Uterus (tissue), 2 donors: ENCODE data around the gene SEL1L2.

Experiments
- POLR2A ChIP-seq, 2 donors: fragments of 450-650 bp; IDR thresholded peaks; one replicate each; pipeline ENCODE4 v1.6.1; 2016; ENCODE audit warnings: antibody characterized with exemption in 2 of 2, mild to moderate bottlenecking in 1 of 2, moderate library complexity in 1 of 2
- TF ChIP-seq, protein P1 (sequence below), 4 experiments: fragments of 200-600 bp in 2 of 4; fragments of 450-650 bp in 2 of 4; sonication (generic) in 2 of 4; IDR thresholded peaks; one replicate each; pipeline ENCODE4 v1.5.1; 2016 to 2019; ENCODE audit warnings: antibody characterized with exemption in 4 of 4, mild to moderate bottlenecking in 2 of 4, moderate library complexity in 1 of 4

- no peak for TF ChIP-seq POLR2A (IDR thresholded peaks at IDR 0.05)
- TF ChIP-seq, protein P1, sequence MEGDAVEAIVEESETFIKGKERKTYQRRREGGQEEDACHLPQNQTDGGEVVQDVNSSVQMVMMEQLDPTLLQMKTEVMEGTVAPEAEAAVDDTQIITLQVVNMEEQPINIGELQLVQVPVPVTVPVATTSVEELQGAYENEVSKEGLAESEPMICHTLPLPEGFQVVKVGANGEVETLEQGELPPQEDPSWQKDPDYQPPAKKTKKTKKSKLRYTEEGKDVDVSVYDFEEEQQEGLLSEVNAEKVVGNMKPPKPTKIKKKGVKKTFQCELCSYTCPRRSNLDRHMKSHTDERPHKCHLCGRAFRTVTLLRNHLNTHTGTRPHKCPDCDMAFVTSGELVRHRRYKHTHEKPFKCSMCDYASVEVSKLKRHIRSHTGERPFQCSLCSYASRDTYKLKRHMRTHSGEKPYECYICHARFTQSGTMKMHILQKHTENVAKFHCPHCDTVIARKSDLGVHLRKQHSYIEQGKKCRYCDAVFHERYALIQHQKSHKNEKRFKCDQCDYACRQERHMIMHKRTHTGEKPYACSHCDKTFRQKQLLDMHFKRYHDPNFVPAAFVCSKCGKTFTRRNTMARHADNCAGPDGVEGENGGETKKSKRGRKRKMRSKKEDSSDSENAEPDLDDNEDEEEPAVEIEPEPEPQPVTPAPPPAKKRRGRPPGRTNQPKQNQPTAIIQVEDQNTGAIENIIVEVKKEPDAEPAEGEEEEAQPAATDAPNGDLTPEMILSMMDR (IDR thresholded peaks at IDR 0.05): no peak
These were observed 30.3 kb downstream of the SEL1L2 start for GRCh38 chr20:13960119-13960518.
